Stomach (tissue), 9 donors: ENCODE measurements around the gene ZIC1. TPM values are rescaled to one million over a fixed set of nuclear protein-coding genes. Genes with fewer than 3 reads are reported as not detected.

Experiments used
- DNase-seq, 2 donors: peaks; one replicate each; pipeline versions ENCODE4 v3.0.0 to v3.0.0-alpha.2; 2013 to 2019
- H3K27ac ChIP-seq, 5 donors: fragments of 200-600 bp in 4 of 5; sonication (generic) in 4 of 5; one replicate each; pipeline ENCODE4 v1.5.1; 2013 to 2019; ENCODE audit warnings: mild to moderate bottlenecking in 1 of 5, moderate library complexity in 1 of 5
- H3K27me3 ChIP-seq, 3 donors: fragments of 200-600 bp; sonication (generic); one replicate each; pipeline ENCODE4 v1.5.1; 2017 to 2019; ENCODE audit warnings: mixed run types in 1 of 3
- H3K36me3 ChIP-seq, 4 donors: fragments of 200-600 bp; sonication (generic); 1 replicate in 3 of 4; 2 replicates in 1 of 4; pipeline ENCODE4 v1.5.1; 2016 to 2019
- H3K4me1 ChIP-seq, 4 donors: fragments of 200-600 bp; sonication (generic); one replicate each; pipeline ENCODE4 v1.5.1; 2016 to 2019
- H3K4me3 ChIP-seq, 4 donors: fragments of 200-600 bp; sonication (generic) in 3 of 4; one replicate each; pipeline ENCODE4 v1.5.1; 2016 to 2019; ENCODE audit warnings: mild to moderate bottlenecking in 1 of 4
- H3K9me3 ChIP-seq, 4 donors: fragments of 200-600 bp; sonication (generic); one replicate each; pipeline ENCODE4 v1.5.1; 2016 to 2019
- CTCF ChIP-seq, 7 experiments: fragments of 450-650 bp in 4 of 7; fragments of 200-600 bp in 3 of 7; sonication (generic) in 3 of 7; IDR thresholded peaks; one replicate each; pipeline ENCODE4 v1.5.1; 2016 to 2019; ENCODE audit warnings: antibody characterized with exemption in 7 of 7, control low read depth in 2 of 7, mild to moderate bottlenecking in 1 of 7
- EP300 ChIP-seq: sonication (generic); formaldehyde crosslinking; IDR thresholded peaks from one replicate; pipeline ENCODE4 v1.6.1; 2017; ENCODE audit warnings: antibody characterized with exemption
- POLR2A ChIP-seq, 4 donors: fragments of 450-650 bp; IDR thresholded peaks; one replicate each; pipeline ENCODE4 v1.6.1; 2016; ENCODE audit warnings: antibody characterized with exemption in 4 of 4, control low read depth in 2 of 4, mild to moderate bottlenecking in 1 of 4, moderate library complexity in 1 of 4
- POLR2AphosphoS5 ChIP-seq, 3 donors: sonication (generic); formaldehyde crosslinking; IDR thresholded peaks; one replicate each; pipeline ENCODE4 v1.6.1; 2016; ENCODE audit warnings: antibody characterized with exemption in 3 of 3
- WGBS, 5 donors: extraction: QIAGEN DNeasy Blood & Tissue Kit in 3 of 5; methylation state at CpG; one replicate each; pipeline versions ENCODE4 v1.1.5 to v1.1.7; 2013 to 2018; 5-methylcytosine and 5-hydroxymethylcytosine counted together
- intact Hi-C: fragments of 100-400 bp; cut with DNase I; formaldehyde crosslinking; loops from one replicate; pipeline ENCODE4 v1.15.1; 2023; ENCODE audit warnings: low total_unique reads
- polyA plus RNA-seq, 3 donors: library from polyadenylated mRNA; stranded (reverse); fragments of 200-250 nt; gene quantifications; one replicate each; pipeline ENCODE4 v1.2.3, GENCODE V29; 2013
- total RNA-seq, 5 donors: library from RNA; depleted of rRNA; stranded (reverse); fragments of >200 nt; gene quantifications; one replicate each; pipeline versions ENCODE4 v1.1.0 to v1.2.3, GENCODE V29; 2014 to 2016
- donor health status: healthy with polysubstance abuse.
- donor health status: Bipolar disorder and iron deficiency.
- donor health status: healthy.

ZIC1 gene
- total and polyA plus RNA-seq, 8 donors = 0.76 TPM; not detected in 7

DNA sequence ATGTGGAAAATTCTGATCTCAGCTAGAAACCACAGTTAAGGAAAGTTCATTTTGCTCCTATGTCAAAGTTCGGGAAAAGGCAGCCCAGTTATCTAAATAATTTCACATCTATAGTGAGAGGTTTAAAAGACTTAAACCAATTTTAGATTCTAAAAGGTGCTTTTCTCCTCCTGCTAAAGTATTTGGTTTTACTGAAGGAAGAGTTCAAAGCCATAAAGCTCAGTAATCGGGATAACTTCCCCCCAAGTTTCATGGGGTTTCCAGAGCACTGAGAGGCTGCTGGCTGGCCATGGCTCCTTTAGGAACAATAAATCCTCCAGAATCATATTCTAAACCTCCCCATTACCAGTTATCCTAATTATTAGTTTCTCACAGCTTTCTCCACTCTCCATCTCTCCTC is 41.0 kb upstream of the ZIC1 start:
- peaks cover 0 to 5% (median 0%) of the 10 kb centered on the region in 4 donors for H3K4me1 ChIP-seq
- peaks cover 21 to 94% (median 70%) of the 10 kb centered on the region in 3 donors for H3K27me3 ChIP-seq
- H3K4me3 ChIP-seq = no peak overlapping the region
- intact Hi-C loops = no loop called here
- peaks cover 0 to 5% (median 0%) of the 10 kb centered on the region in 4 donors for H3K9me3 ChIP-seq
- no peak overlapping the region for H3K27ac ChIP-seq
- WGBS, 5 donors = 6 to 15% (median 10%) methylated on average over 2 of the region's 2 CpGs
- DNase-seq = no peak
- TF ChIP-seq POLR2AphosphoS5 (IDR thresholded peaks at IDR 0.05) (no peak), POLR2A (IDR thresholded peaks at IDR 0.05) (no peak)
- H3K36me3 ChIP-seq = no peaks in the 10 kb centered on the region

- peaks cover 22 to 96% (median 74%) of the 10 kb centered on the region in 3 donors for H3K27me3 ChIP-seq
- no peak for DNase-seq
- 3 to 7% (median 5%) methylated on average over 16 of the region's 16 CpGs for WGBS, 5 donors
Observed at GRCh38 chr3:147368561-147369221, 40.5 kb upstream of the ZIC1 start.

DNA sequence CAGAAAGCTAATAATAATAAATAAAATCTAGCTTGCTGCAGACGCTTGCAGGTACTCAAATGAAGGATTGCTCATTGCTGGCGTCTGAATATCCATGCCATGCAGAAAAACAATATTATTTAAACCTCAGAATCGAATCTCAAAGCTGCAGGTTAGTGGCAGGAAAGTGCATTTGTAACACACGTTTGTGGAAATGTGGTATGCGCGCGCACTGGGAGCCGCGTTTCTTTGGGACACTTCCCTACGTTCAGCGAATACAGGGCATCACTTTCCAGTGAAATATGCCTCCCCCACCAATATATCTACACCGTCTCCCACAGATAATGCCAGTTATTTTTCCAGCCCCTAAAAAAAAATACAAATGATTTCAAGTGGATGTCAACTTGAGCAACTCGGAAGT is 39.9 kb upstream of the ZIC1 start:
- peaks cover 0 to 5% (median 0%) of the 10 kb centered on the region in 4 donors for H3K4me1 ChIP-seq
- DNase-seq = no peak
- WGBS, 5 donors = 8 to 11% (median 9%) methylated on average over 13 of the region's 13 CpGs
- H3K4me3 ChIP-seq = no peak overlapping the region
- no peaks in the 10 kb centered on the region for H3K36me3 ChIP-seq
- peaks cover 22 to 96% (median 78%) of the 10 kb centered on the region in 3 donors for H3K27me3 ChIP-seq
- H3K27ac ChIP-seq = no peak overlapping the region
- TF ChIP-seq CTCF (IDR thresholded peaks at IDR 0.05) = no peak
- TF ChIP-seq POLR2AphosphoS5 (IDR thresholded peaks at IDR 0.05) = no peak
- TF ChIP-seq EP300 = no peak
- TF ChIP-seq POLR2A (IDR thresholded peaks at IDR 0.05) = no peak
- intact Hi-C loops = no loop called here
- peaks cover 0 to 5% (median 0%) of the 10 kb centered on the region in 4 donors for H3K9me3 ChIP-seq

More at GRCh38 chr3:147368561-147369221, 40.5 kb upstream of the ZIC1 start:
- TF ChIP-seq POLR2A (IDR thresholded peaks at IDR 0.05) = no peak
- no peak for TF ChIP-seq CTCF (IDR thresholded peaks at IDR 0.05)
- TF ChIP-seq EP300 = no peak
- no peak for TF ChIP-seq POLR2AphosphoS5 (IDR thresholded peaks at IDR 0.05)
- H3K4me1 ChIP-seq = peaks cover 0 to 5% (median 0%) of the 10 kb centered on the region in 4 donors
- H3K4me3 ChIP-seq = no peak overlapping the region
- H3K27ac ChIP-seq = no peak overlapping the region
- intact Hi-C loops = no loop called here
- H3K9me3 ChIP-seq = peaks cover 0 to 5% (median 0%) of the 10 kb centered on the region in 4 donors
- H3K36me3 ChIP-seq = no peaks in the 10 kb centered on the region

DNA sequence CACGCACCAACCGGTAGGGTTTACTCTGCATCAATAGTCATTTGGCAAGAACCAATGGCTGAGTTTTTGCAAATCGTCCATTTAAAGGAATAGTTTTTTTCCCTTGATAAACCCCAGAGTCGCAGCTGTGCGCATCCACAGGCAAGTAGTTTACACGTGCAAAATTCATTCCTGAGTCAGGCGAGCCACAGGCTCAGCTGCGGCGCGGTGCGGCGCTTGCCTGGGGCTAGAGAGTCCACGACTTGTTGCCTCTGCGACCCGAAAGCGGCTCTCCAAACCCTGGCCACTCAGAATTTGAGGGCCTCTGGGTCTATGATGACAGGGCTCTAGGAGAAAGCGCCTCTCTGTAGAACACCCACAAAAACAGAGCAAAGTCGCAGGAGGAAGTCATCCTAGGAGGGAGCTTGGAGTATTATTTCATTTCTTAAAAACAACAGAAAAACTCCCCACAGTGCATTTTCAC is 39.5 kb upstream of the ZIC1 start:
- no peak overlapping the region for H3K27ac ChIP-seq
- no peak overlapping the region for H3K4me3 ChIP-seq
- intact Hi-C loops = no loop called here
- H3K4me1 ChIP-seq = peaks cover 0 to 5% (median 0%) of the 10 kb centered on the region in 4 donors
- TF ChIP-seq POLR2AphosphoS5 (IDR thresholded peaks at IDR 0.05) (no peak), CTCF (IDR thresholded peaks at IDR 0.05) (no peak), POLR2A (IDR thresholded peaks at IDR 0.05) (no peak)
- H3K9me3 ChIP-seq = peaks cover 0 to 5% (median 0%) of the 10 kb centered on the region in 4 donors
- no peaks in the 10 kb centered on the region for H3K36me3 ChIP-seq
- H3K27me3 ChIP-seq = peaks cover 22 to 96% (median 75%) of the 10 kb centered on the region in 3 donors
- no peak for DNase-seq
- 6 to 9% (median 7%) methylated on average over 13 to 18 of the region's 18 CpGs for WGBS, 5 donors

- intact Hi-C loops = no loop called here
Observed at GRCh38 chr3:147370349-147370748, 38.8 kb upstream of the ZIC1 start.

More at GRCh38 chr3:147370349-147370748, 38.8 kb upstream of the ZIC1 start:
- no peak for DNase-seq
- no peak overlapping the region for H3K4me3 ChIP-seq
- peaks cover 0 to 5% (median 0%) of the 10 kb centered on the region in 4 donors for H3K9me3 ChIP-seq
- WGBS, 5 donors = 10 to 18% (median 12%) methylated on average over 19 of the region's 19 CpGs
- no peak for TF ChIP-seq CTCF (IDR thresholded peaks at IDR 0.05)
- no peak for TF ChIP-seq EP300
- no peak for TF ChIP-seq POLR2A (IDR thresholded peaks at IDR 0.05)
- TF ChIP-seq POLR2AphosphoS5 (IDR thresholded peaks at IDR 0.05) = no peak
- no peaks in the 10 kb centered on the region for H3K36me3 ChIP-seq
- H3K27ac ChIP-seq = no peak overlapping the region
- peaks cover 22 to 96% (median 73%) of the 10 kb centered on the region in 3 donors for H3K27me3 ChIP-seq
- H3K4me1 ChIP-seq = peaks cover 0 to 5% (median 0%) of the 10 kb centered on the region in 4 donors
